Measurements from ENCODE around the gene KLF16.
"Not testable (repeated sequence)": the region's sequence is repeated elsewhere in the genome, so short reads cannot be mapped to it uniquely, and the experiment has no call there.

The KLF16 gene

GRCh38 chr19:1863328-1863637 lies at the start of gene KLF16:
KLF16 (minus strand) TSS chr19:1863579; CDS start chr19:1863497, 82 bp downstream.
- no peak for DNase-seq

- DNase-seq: no peak
These were observed 49.6 kb upstream of the KLF16 start for GRCh38 chr19:1912760-1913505.

- DNase-seq: no peak
These were observed 48.6 kb upstream of the KLF16 start for GRCh38 chr19:1911995-1912394.

GRCh38 chr19:1911098-1911497 lies 47.7 kb upstream of the KLF16 start:
- DNase-seq: no peak

GRCh38 chr19:1910177-1910576 lies 46.8 kb upstream of the KLF16 start:
- no peak for DNase-seq

- DNase-seq: no peak
These were observed 46.3 kb upstream of the KLF16 start for GRCh38 chr19:1909761-1910080.

GRCh38 chr19:1908364-1908678 lies 44.9 kb upstream of the KLF16 start:
- DNase-seq: no peak

GRCh38 chr19:1907563-1908363 lies 44.4 kb upstream of the KLF16 start:
- no peak for DNase-seq

- no peak for DNase-seq
These were observed 43.7 kb upstream of the KLF16 start for GRCh38 chr19:1906985-1907562.

- no peak for DNase-seq
These were observed 42.5 kb upstream of the KLF16 start for GRCh38 chr19:1905863-1906375.

GRCh38 chr19:1905110-1905862 lies 41.9 kb upstream of the KLF16 start, which contains the start of the genes ADAT3 and SCAMP4:
ADAT3 (plus strand) TSS chr19:1905399; CDS start chr19:1912048, 6,649 bp downstream.
SCAMP4 (plus strand) TSS chr19:1905399; CDS start chr19:1915020, 9,621 bp downstream.
- peak; percentile 99 for DNase-seq

- no peak for DNase-seq
These were observed 41.4 kb upstream of the KLF16 start for GRCh38 chr19:1904860-1905109.

- no peak for DNase-seq
These were observed 39.5 kb upstream of the KLF16 start for GRCh38 chr19:1902923-1903322.

GRCh38 chr19:1901940-1902404 lies 38.6 kb upstream of the KLF16 start:
- DNase-seq: no peak

GRCh38 chr19:1896508-1896907 lies 33.1 kb upstream of the KLF16 start:
- no peak for DNase-seq

GRCh38 chr19:1893791-1894190 lies 30.4 kb upstream of the KLF16 start:
- no peak for DNase-seq

GRCh38 chr19:1889907-1890306 lies 26.5 kb upstream of the KLF16 start:
- no peak for DNase-seq

GRCh38 chr19:1888385-1888784 lies 25.0 kb upstream of the KLF16 start:
- no peak for DNase-seq

- not testable (repeated sequence) for DNase-seq
These were observed 23.0 kb upstream of the KLF16 start for GRCh38 chr19:1886360-1886759.

GRCh38 chr19:1885398-1886119 lies 22.2 kb upstream of the KLF16 start, which contains the start of gene ABHD17A:
ABHD17A (minus strand) TSS chr19:1885496; CDS start chr19:1881566, 3,930 bp downstream.
- DNase-seq: peak; percentile 91

- DNase-seq: no peak
These were observed 21.4 kb upstream of the KLF16 start for GRCh38 chr19:1884719-1885334.

- no peak for DNase-seq
These were observed 20.9 kb upstream of the KLF16 start for GRCh38 chr19:1884291-1884718.
